Measurements from ENCODE around the gene CHRNA3. TPM values are rescaled to one million over a fixed set of nuclear protein-coding genes. Genes with fewer than 3 reads are reported as not detected.
A peak's percentile ranks its signal among the peaks of the same experiment; 100 is the strongest.

The CHRNA3 gene
- polyA plus RNA-seq, 1 of the 3 experiments (the other 2 are of a cell fraction), result 2.3 TPM

- Histone ChIP-seq H3K9me3 (no peaks in the 10 kb centered on the region), H3K27ac (ENCODE audit: low read depth in 2 of 2, low read length in 1 of 2) (peak overlapping the region in 1 of 2 experiments; percentile 99; a peak in 2 of 4 replicates), H2AFZ (ENCODE audit: low read depth) (no peak overlapping the region), H3K4me1 (ENCODE audit: control insufficient read depth in 1 of 2, insufficient read depth in 2 of 2, low read depth in 1 of 2, low read length in 1 of 2) (peaks cover 4 to 46% of the 10 kb centered on the region in 2 experiments; a peak in 2 of 4 replicates), H3K36me3 (replicated peaks in 1 of 2; ENCODE audit: control insufficient read depth in 1 of 2, insufficient read depth in 2 of 2, low read length in 1 of 2) (no peaks in the 10 kb centered on the region), H3K9me2 (no peaks in the 10 kb centered on the region), H3K4me2 (peak overlapping the region; percentile 53), H3K4me3 (ENCODE audit: low read depth in 2 of 2, low read length in 1 of 2) (peak overlapping the region; percentile 47 to 59), H3F3A (replicated peaks; ENCODE audit: insufficient read depth) (no peaks in the 10 kb centered on the region), H3K27me3 (ENCODE audit: insufficient read depth) (peaks cover 41% of the 10 kb centered on the region), H3K79me2 (ENCODE audit: insufficient read depth) (no peaks in the 10 kb centered on the region), H3K9ac (no peak overlapping the region), H4K20me1 (ENCODE audit: insufficient read depth) (peaks cover 15% of the 10 kb centered on the region)
- ChIA-PET POLR2A (interaction anchor here (1.0 to 4.3 kb wide), 9 partner anchors 9 to 132 kb away, joined by 3 to 55 read pairs (median 18); partner anchors contain the start of genes CHRNA5 and CHRNB4), CTCF (interaction anchor here (1.4 to 5.3 kb wide), 16 partner anchors 9 to 192 kb away, joined by 3 to 57 read pairs (median 9); partner anchors contain the start of genes CHRNA5 and PSMA4)
- peak; percentile 86 for DNase-seq
- WGBS (ENCODE audit: low lambda C conversion rate), result 0% methylated on average over 3 of the region's 41 CpGs
- TF ChIP-seq CTCF (IDR thresholded peaks at IDR 0.05) (peak; percentile 40), GATA2 (CRISPR knock-in tag; IDR thresholded peaks at IDR 0.05) (no peak)
These were observed 722 bp downstream of the CHRNA3 start for GRCh38 chr15:78620021-78620526.

- peaks cover 0 to 2% of the 10 kb centered on the region in 2 experiments for H3K36me3 ChIP-seq (replicated peaks in 1 of 2; ENCODE audit: control insufficient read depth in 1 of 2, insufficient read depth in 2 of 2, low read length in 1 of 2)
- H3K27ac ChIP-seq (ENCODE audit: low read depth in 2 of 2, low read length in 1 of 2), result peak overlapping the region; percentile 30 to 99; a peak in 3 of 4 replicates
- H3F3A ChIP-seq (replicated peaks; ENCODE audit: insufficient read depth), result peaks cover 2% of the 10 kb centered on the region
- ChIA-PET CTCF (interaction anchor here (0.7 to 5.3 kb wide), 26 partner anchors 9 to 233 kb away, joined by 3 to 57 read pairs (median 6); partner anchors contain the start of genes CHRNA5 and PSMA4), POLR2A (interaction anchor here (0.6 to 4.3 kb wide), 13 partner anchors 10 to 133 kb away, joined by 3 to 55 read pairs (median 10); partner anchors contain the start of genes CHRNA5 and CHRNB4)
- no peaks in the 10 kb centered on the region for H3K9me3 ChIP-seq
- H3K79me2 ChIP-seq (ENCODE audit: insufficient read depth), result no peaks in the 10 kb centered on the region
- H2AFZ ChIP-seq (ENCODE audit: low read depth), result no peak overlapping the region
- 27% methylated on average over 13 of the region's 20 CpGs for WGBS (ENCODE audit: low lambda C conversion rate)
- peak overlapping the region; percentile 53 for H3K4me2 ChIP-seq
- H3K9me2 ChIP-seq, result no peaks in the 10 kb centered on the region
- peaks cover 4 to 43% of the 10 kb centered on the region in 2 experiments; a peak in 2 of 4 replicates for H3K4me1 ChIP-seq (ENCODE audit: control insufficient read depth in 1 of 2, insufficient read depth in 2 of 2, low read depth in 1 of 2, low read length in 1 of 2)
- H4K20me1 ChIP-seq (ENCODE audit: insufficient read depth), result peaks cover 15% of the 10 kb centered on the region
- no peak overlapping the region for H3K9ac ChIP-seq
- peaks cover 36% of the 10 kb centered on the region for H3K27me3 ChIP-seq (ENCODE audit: insufficient read depth)
- no peak for TF ChIP-seq RFX5 (IDR thresholded peaks at IDR 0.05; ENCODE audit: low read length)
- no peak for TF ChIP-seq TCF12 (IDR thresholded peaks at IDR 0.05)
- no peak for TF ChIP-seq NRF1 (IDR thresholded peaks at IDR 0.05; ENCODE audit: low read depth, low read length)
- TF ChIP-seq FOXM1 (IDR thresholded peaks at IDR 0.05; ENCODE audit: low read depth), result no peak
- TF ChIP-seq USF2 (IDR thresholded peaks at IDR 0.05; ENCODE audit: borderline replicate concordance, low read depth, low read length), result no peak
- no peak for TF ChIP-seq FOSL2 (IDR thresholded peaks at IDR 0.05; ENCODE audit: borderline replicate concordance, low read depth)
- TF ChIP-seq JUND (IDR thresholded peaks at IDR 0.05), result no peak
- peak; percentile 67 for DNase-seq
- H3K4me3 ChIP-seq (ENCODE audit: low read depth in 2 of 2, low read length in 1 of 2), result peak overlapping the region; percentile 47 to 59
These were observed 1.5 kb downstream of the CHRNA3 start for GRCh38 chr15:78619022-78619950.
